ENCODE data around the gene PITPNM3.
"Not testable (repeated sequence)": the region's sequence is repeated elsewhere in the genome, so short reads cannot be mapped to it uniquely, and the experiment has no call there.

The PITPNM3 gene

DNA sequence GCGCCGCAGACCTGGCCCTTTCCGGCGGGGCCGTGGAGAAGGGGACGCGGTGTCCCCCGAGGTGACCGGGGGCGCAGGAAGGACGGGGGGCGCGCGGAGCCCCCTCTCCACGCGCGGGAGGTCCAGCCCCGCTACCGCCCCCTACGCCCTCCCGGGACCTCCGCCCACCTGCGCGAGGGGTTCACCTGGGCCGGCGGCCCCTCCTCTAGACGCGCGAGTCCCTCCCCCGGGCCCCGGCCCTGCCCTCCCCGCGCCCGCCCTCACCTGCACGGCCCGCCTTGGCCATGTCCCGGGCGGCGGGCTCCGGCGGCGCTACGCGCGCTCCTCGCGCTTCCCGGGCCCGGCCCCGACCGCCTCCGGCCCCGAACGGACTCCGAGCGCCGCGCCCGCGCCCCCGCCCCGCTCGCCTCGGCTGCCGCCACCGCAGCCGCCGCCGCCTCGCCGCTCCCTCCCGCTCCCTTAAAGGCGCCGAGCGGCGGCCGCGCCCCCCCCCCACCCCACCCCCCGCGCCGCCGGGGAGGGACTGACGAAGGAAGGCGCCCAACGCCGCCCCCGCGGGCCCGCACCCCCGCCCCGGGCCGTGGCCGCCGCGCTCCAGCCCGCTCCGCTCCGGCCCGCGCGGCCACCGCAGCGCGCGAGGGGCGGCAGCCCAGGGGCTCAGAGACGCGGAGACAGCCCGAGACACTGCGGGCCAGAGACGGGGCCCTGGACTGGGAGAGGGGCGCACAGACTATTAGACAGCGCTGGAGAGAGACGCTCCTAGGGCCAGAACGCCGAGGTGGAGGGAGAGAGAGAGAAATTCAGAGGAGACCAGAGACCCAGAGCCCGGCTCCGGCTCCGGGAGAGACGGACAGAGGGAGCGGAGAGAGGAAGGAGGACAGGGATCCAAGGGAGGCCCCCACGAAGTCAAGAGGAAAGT lies at the start of gene PITPNM3:
Gene PITPNM3, minus strand, starts transcription at position 435 of the 919 bp plus-strand sequence. Its CDS starts 149 bp downstream, at position 286.
- DNase-seq: peak; percentile 18

DNA sequence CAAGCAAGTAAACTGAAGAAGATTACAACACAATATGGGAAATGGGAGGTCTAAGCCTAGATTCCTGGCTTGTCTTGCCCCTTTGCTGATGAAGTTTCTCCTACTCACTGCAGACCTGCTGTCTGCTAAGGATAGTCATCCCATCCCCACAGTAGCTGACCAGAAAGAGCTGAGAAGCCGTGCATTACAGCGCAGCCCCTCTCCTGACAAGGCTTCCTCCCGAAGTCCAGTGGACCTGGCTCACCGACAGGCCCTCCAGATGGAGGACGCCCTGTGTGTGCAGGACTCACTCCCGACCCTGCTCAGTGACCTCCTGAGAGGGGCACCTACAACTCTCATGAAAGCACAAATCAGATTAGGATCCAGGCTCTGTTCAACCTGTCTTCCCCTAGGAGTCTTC lies 48.8 kb upstream of the PITPNM3 start:
- DNase-seq: no peak

DNA sequence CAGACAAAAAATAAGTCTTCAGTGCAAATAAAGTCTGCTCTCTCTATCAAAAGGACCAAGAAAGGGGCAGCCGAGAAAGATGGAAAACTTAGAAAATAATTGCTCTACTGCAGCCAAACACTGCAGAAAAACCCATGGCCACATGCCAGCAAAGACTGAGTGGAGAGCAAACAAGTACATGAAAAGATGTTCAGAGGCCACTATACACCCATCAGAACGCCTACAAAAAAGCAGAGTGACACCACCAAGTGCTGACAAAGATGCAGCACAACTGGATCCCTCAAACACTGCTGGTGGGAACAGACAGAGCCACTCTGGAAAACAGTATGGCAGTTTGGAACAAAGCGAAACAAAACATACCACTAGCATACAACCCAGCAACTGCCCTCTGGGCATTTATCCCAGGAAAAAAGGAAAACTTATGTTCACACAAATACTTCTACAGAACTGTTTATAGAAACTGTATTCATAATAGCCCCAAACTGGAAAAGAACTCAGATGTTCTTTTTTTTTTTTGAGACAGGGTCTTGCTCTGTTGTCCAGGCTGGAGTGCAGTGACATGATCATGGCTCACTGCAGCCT lies 47.5 kb upstream of the PITPNM3 start:
- DNase-seq: no peak

DNA sequence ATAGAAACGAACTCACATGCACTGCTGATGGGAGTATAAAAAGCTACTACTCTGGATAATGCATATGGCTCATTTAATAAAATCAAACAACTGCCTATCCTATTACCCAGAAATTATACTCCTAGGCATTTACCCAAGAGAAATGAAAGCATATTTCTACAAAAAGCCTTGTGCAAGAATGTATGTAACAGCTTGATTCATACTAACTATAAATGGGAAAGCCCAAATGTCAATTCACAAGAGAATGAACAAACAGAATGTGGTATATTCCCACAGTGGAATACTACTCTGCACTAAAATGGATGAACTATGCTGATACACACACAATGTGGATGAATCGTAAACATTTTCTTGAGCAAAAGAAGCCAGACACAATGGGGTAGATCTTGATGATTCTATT lies 45.8 kb upstream of the PITPNM3 start:
- no peak for DNase-seq

DNA sequence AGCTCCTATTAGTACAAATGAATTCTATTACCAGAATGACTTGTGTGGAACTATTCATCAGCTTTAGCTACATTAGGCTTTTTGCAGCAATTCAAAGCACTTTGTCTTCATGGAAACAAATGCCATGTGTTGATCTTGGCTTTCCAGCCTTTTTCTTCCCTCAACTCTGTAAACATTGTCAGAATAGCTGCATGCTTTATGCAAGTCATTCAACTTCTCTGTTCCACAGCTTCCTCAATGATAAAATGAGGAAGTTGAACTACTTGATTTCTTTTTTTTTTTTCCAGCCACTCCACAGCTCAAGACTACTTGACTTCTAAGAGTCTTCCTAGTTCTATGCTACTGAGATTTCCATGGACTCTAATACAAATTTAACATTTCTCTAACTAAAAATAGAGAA lies 43.0 kb upstream of the PITPNM3 start:
- no peak for DNase-seq

DNA sequence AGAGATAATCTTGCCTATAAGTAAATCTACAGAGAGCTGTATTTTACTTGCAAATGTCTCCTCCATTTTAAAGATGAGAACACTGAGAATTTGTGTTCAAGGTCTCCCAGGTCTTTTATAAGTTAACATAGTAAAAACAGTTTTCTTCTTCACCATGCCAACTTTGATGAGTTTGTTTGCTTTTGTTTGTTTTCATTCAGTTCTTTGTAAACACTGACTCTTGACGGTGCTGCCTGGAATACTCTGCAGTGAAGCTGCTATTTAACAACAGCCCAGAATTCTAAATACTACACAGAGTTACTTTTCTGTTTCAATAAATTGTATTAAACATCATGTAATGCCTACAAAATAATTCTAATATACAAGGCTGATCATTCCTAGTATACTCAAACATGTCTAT lies 41.4 kb upstream of the PITPNM3 start:
- DNase-seq: no peak

DNA sequence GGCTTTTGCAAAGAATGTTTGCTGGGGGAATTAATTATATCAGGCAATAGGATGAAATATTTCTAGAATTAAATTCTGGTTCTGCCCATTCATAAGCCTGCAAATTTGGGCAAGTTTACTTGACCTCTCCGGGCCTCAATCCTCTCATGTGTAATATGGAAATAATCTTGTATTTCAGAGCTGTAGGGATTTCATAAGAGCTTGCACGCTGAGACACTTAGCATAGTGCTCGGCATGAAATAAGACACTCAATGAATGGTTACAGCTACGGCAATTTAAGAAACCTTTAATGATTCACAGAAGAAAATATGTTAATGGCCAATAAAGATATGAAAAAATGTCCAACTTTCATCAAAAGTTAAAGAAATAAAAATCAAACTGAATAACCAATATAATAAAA lies 40.6 kb upstream of the PITPNM3 start:
- DNase-seq: no peak

DNA sequence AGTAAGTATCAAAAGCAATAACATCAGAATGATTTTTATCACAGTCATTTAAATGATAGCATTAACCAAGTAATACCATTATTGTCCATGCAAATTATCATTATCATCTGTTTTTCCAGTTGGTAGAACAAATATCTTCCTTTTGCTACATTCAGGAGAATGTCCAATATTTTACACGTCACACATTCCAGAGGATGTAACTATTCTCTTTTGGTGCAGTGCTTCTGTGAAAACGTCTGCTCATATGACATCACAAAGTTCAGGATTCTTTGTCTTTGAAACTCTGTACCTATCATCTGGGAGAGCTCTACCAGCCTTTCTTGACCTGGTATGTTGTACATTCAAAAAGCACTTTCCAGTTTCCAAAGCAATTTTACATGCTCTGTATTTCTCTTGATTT lies 40.2 kb upstream of the PITPNM3 start:
- DNase-seq: no peak

DNA sequence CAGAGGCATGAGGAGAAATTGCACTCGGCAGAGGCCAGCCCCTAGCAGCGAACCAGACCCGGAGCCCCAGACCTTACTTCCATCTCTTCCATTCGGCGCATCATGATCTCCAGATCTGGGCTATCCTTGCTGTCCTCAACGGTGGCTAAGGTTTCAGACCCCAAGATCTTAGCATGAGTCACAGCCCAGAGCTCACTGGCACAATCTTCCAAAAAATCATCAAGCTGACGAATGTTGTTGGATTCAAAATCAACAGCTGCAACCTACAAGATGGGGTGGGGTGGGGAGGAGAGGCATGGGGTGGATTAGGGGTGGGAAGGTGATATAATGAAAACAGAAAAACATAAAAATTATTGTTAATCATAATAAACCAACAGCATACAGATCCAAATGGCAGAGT lies 39.7 kb upstream of the PITPNM3 start:
- DNase-seq: no peak

DNA sequence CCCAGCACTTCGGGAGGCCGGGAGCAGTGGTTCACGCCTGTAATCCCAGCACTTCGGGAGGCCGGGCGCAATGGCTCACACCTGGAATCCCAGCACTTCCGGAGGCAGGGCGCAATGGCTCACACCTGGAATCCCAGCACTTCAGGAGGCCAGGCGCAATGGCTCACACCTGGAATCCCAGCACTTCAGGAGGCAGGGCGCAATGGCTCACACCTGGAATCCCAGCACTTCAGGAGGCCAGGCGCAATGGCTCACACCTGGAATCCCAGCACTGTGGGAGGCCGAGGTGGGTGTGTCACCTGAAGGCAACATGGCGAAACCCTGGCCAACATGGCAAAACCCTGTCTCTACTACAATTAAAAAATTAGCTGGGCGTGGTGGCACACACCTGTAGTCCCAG lies 37.0 kb upstream of the PITPNM3 start:
- DNase-seq: not testable (repeated sequence)

DNA sequence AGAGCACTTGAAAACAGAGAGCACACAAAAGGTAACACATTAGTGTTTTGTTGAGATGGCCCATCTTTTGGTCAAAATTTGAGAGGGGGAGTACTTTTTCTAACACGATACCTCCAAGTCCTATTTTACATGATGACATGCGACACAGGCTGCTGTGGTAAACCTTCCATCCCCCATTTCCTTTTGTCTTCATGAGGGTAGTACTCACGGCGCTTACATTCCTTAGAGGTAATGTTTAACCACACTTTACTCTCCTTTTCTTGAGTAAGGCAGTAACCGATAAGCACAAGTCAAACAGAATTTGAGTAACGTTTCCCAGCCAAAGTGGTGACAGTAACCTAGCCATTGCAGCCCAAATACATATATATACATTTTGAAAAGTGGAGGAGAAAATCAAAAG lies 35.8 kb upstream of the PITPNM3 start:
- DNase-seq: no peak

DNA sequence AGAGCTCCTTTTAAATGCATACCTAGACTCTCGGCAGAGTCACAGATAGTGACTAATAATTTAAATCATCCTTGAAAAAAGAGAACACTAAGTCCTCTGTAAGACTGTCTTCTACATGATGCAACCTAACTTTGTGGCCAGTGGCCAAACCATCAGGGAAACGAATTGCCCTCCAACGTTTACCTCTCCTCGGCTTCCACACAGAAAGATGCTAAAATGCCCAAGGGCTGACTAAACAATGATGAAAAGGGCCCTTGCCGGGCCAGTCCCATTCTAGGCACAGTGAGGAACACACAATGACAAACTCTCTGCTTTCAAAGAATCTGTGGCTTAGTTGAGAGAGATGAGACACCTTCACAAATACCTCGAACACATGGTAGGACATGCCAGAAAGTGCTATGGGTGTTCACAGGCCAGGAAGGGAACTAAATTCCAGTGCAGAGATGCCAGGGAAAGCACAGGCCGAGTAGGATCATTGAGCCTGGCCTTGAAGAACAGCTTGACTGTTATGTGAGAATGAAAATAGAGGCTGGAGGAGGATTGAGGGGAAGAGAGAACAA lies 35.3 kb upstream of the PITPNM3 start:
- DNase-seq: no peak

DNA sequence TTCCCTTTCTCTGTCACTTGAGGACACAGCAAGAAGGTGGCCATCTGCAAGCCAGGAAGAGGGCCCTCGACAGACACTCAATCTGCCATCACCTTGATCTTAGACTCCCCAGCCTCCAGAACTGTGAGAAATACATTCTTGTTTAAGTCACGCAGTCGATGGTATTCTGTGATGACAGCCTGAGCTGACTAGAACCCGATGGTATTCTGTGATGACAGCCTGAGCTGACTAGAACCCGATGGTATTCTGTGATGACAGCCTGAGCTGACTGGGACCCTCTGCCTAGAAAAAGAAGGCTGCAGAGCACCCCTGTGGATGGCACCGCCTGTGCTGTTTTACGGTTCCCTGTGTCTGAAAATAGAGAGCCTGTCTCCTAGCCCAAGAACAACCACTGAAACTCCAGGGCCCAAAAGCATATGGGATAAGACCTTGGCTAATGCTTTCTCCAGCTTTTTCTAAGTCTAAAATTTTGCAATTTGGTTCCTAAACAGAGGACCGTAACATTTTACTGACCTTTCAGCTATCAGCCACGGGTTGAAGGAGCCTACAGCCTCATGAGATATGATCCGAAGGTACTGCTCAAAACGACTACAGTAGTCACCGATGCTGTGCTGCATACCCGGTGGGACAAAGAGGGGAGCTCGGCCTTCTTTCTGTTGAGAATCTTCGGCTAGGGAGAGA lies 33.1 kb upstream of the PITPNM3 start:
- no peak for DNase-seq

DNA sequence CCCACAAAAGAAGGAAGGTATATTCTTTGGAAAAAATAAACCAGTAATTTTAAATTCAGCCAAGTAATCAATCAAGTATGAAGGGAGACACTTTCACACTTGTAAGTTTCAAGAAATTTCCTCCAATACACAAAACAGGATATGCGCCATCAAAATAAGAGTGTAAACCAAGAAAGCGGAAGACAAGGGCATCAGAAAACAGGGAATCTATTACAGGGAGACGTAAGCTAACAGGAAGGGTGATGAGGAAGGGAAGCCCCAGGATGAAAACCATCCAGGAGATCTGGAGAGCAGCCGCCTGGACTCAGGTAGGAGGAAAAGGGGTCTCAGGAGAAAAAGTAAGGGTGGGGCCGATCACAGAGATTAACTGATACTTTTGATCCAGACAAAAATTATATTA lies 31.8 kb upstream of the PITPNM3 start:
- no peak for DNase-seq

DNA sequence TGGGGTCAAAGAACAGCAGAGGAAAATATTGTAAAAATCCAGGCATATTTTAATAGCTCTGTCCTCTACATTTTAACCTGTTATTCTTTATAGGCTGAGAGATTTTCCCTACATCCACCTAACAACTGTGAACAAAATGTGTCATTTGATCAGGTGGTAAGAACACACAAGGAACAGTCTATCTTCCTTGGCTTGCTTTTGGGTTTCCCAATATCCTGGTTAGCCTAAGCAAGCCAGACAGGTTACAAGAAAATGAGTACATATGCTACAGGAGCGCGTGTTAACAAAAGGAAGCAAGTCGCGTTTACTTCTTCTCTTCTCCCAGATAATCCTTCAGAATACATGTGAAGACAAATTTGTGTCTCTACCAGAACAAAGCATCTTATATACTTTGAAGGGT lies 31.0 kb upstream of the PITPNM3 start:
- DNase-seq: no peak

DNA sequence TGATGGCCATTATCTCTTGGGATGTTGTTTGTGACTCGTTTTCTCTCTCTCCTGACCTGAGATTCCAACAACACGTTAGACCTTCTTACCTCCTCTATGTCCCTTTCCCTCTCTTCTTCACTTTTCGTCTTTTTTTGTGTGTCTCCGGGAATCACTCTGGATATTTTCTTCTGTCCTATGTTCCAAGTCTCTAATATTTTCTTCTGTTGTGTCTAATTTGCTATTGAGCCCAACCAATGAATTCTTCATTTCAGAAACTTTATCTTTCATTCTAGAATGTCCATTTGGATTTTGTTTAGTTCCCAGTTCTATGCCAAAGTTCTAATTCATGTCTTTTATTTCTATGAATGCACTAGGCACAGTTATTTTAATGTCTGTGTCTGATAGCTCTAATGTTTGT lies 27.1 kb upstream of the PITPNM3 start:
- DNase-seq: no peak

DNA sequence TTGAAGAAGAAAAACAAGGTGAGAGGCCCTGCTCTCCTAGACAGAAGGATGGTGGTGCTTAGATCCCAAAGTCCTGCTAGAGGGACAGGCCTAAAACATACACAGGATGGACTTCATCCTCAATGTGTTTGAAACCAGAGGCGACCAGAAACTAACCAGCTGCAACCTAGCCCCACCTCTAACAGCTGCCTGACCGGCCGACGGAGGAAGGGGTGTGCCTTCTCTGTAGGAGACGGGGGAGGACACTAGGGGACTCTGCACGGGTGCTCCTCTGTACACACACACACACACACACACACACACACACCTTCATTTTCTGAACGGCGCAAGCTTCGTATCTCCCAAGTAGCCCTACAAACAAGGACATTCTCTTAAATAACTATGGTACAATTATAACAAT lies 24.3 kb upstream of the PITPNM3 start:
- DNase-seq: no peak

DNA sequence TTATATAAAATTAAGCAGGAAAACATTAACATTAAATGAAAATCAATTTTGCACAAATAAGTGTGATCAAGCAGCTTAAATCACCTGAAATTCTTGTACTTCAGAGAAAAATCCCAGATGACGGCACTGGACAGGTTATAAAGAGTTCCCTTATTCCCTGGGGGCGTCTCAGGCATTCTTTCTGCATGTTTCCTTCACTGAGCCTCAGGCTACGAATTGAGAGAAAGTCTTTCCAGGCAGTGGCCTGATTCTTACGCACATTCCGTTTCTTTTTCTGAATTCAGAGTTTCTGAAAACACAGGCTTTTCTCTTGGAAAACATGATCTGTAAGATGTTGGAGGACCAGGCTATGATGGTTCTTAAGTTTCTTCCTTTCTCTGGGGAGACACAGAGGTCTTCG lies 22.1 kb upstream of the PITPNM3 start:
- no peak for DNase-seq

DNA sequence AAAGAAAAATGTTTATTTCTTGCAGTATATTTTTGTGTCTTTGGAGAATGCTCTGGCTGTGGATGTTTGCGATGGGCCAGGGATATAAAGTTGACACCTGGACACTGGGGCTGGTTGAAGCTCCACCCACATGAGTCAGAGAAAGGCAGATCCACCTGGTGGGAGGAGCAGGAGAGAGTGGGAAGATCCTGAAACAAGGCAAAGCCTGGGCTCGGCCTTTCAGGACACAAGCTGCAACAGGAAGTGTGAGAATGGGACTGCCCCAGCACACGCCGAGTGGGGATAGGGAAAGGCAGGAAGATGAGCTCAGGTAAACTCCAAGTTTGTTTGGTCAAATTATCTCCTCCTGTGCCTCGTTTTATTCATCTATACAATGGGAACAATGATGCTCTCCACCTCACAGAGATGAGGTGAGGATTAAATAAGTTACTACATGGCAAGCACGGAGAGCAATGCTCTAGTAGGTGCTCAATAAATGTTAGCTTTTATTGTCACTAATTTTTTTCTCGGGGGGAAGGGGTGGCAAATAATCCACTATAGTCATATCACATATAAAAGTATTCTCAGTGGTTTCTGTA lies 21.4 kb upstream of the PITPNM3 start:
- no peak for DNase-seq

DNA sequence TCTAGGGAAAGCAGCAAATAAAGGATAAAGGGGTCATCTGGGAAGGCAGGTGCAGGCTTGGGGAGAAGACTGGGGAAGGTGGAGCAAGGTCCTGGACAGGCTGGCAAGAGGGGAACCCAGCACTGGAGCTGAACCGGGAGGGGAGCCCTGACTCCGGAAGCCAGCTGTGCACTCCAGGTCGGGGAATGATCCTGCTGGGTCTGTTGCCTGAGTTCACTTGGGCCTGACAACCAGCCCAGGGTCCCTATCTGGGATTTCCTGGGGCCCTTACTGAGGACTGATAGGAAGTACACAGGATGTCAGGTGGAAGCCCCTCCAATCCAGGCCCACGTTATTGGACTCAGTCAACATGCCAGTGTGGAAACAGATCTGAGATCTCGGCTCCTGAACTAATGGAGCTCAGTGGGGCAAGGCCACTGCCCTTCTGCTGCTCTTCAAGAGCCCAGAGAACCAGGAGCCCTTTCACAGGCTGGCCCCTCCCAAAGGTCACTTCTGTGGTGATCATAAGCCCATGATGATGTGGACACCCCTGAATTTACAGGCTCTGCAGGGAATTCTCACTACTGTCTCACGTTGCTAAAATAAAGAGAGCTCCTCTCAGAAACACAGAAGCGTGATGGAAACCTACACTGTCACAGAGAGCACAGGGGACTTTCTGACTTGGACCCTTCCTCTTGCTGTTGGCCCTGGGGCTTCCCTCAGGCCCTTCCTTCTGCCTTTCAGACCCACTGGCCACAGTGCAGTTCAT lies 19.9 kb upstream of the PITPNM3 start:
- DNase-seq: no peak

DNA sequence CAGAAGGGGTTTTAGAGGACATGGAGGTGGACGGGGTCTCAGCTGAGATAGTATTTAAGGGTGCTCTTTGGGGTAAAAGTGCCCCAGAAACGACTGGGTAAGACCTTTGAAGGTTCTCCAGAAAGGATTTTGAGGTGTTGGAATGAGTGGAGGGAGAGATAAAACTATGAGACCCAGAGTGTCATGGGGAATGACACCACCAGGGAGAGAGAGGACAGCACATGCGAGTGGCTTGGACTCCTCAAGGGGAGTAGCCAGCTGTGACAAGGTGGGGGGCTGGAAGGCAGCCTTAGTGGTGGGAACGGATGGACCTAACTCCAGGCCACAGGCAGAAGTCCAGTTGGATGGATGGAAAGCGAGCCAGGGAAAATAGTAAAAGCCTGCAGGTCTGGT lies 19.2 kb upstream of the PITPNM3 start:
- no peak for DNase-seq
